Cardiac septum (tissue), 1 donor: ENCODE results near the gene MXRA8. TPM values are rescaled to one million over a fixed set of nuclear protein-coding genes. Genes with fewer than 3 reads are reported as not detected.

Experiments used
- DNase-seq: peaks from one replicate; pipeline ENCODE4 v3.0.0-alpha.2; 2020; ENCODE audit warnings: low spot score
- intact Hi-C: fragments of 100-400 bp; cut with DNase I; formaldehyde crosslinking; loops from one replicate; pipeline ENCODE4 v1.14.0; 2022
- total RNA-seq: library from RNA; stranded (reverse); fragmentation: NEBNext Ultra II Directional; extraction: Animal tissue kit (Norgen Biotek cat#: 25700); gene quantifications from one replicate; pipeline ENCODE4 v1.2.1, GENCODE V29; 2021
- donor health status: DM: no; HTN: no; CAD: no.

Gene MXRA8
- total RNA-seq, 1 donor from 2014 or later: 30.5 TPM

DNA sequence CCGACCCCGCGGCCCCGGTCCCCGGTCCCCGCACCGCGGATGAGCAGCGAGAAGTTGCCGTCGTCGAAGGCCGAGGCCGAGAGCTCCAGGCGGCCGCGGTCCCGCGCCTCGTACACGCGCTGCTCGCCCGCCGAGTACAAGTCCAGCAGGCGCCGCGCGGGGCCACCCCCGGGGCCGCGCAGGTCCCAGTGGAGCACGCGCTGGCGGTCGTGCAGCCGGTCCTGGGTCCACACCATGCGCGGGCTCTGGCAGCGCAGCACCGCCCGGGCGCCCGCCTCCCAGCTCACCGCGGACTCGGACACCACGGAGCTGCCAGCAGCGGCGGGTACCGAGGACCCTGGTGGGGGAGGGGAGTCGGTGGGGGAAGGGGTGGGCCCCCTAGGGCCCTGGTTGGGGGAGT lies 2.9 kb downstream of the MXRA8 start:
- intact Hi-C loops: loop anchor here (5.0 kb wide), 1 partner anchor 77 kb away; no protein-coding TSS in a partner anchor
- no peak for DNase-seq

- intact Hi-C loops: loop anchor here (5.0 kb wide), 1 partner anchor 78 kb away; no protein-coding TSS in a partner anchor
- no peak for DNase-seq
Observed at GRCh38 chr1:1354271-1355247, 3.8 kb downstream of the MXRA8 start.

DNA sequence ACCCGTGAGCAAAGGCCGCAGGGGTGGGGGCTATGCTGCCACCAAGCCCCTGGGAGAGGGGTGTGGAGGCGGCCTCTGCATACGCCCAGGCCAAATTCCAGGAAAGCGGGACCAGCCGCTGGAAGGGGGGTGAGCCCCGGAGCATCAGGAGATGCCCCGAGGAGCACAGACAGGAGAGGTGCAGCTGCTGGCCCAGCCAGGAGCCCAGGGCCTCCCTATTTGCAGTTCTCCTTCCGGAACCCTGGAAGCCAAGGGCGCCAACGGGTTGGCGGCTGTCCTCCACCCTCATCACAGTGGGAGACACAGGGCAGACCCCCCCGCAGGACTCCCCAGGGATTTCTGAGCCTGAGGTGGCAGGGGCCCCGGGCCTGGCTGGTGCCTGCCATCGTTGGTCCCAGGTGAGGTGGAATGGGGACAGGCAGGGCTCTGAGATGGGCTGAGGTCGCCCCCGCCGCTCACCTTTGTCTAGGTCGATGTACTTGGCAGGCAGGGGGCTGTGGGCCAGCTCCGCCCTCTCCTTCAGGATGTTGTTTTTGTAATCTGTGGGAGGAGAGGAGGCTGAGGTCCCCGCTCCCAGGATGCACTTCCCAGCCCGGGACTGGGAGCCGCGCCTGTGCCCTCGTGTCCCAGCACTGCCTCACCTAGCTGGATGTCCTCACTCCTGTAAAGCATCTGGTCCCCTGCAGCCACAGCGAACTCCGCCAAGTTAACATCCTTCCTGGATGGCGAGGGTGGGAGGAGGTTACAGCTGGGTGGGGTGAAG lies 4.8 kb downstream of the MXRA8 start:
- DNase-seq: no peak
- intact Hi-C loops: no loop called here

DNA sequence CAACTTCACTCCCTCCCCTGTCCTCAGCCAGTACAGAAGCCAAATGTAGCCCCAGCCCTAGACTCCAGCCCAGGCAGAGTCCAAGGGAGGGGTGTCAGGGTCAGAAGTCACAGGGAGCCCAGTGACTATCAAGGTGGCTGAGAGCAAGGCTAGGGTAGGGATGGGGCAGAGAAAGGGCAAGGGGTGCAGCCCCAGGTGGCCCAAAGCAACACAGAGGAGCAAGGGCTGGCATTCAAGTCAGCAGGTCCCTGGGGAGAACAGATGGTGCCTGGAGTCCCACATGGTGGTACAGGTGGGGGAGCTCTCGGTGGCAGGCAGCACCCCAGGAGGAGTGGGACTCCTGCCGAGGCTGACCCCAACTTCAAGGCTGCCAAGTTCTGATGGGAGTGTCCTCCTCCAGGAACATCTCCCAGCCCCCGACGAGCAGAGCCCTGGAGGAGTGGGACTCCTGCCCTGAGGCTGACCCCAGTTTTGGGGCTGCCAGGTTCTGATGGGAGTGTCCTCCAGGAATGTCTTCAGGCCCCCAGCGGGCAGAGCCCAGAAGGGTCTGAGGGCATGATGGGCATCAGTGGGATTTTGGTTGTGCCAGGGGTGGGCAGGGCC lies 5.5 kb downstream of the MXRA8 start:
- intact Hi-C loops: no loop called here

DNA sequence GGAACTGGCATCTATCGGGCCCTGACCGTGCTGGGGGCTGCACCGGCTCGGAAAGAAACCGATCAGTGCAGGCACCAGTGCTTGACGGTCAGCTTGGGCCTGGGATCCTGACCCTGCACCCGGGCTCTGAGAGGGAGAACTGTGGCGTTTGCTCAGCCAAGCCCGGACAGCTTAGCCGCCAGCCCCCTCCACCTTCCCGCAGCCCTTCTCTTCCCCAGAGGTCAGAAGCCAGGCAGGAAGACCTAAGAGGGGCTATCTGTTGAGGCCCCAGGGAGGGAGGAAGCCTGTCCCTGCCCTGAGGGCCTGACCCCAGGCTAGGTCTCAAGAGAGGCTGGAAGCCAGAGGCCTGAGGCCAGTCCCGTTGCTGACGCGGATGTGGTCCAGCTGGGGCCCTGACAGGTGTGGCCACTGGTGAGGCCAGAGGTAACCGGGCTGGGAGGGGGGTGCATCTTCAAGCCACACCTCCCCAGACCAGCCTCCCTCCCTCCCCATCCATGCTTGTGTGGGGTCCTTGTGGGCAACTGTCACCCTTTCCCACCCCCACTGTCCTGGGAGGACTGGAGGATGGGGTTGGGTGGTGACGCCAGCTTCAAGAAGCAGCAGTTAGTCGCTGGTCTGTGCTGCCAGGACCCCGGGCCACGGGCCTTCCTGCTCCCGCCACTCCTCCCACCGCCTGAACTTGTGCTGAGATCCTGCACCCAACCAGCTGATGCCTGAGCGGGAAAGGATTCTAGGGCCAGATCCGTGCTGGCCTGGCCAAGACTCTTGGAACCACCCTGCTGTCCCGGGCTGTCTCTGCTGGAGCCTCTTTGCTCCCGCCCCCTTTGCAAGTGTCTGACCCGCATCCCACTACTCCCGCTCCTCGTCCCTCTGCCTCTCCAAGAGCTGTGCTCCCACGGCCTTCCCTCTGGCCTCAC lies 6.6 kb downstream of the MXRA8 start:
- intact Hi-C loops: no loop called here
- no peak for DNase-seq

More for the DNA sequence above, 5.5 kb downstream of the MXRA8 start:
- no peak for DNase-seq

GRCh38 chr1:1349256-1350012 lies 8.9 kb downstream of the MXRA8 start, which contains the start of gene DVL1:
Gene DVL1, minus strand, starts transcription at chr1:1349418. Its CDS starts 353 bp downstream, at chr1:1349065.
- intact Hi-C loops: loop anchor here (2.0 kb wide), 2 partner anchors 25 to 41 kb away; partner anchors contain the start of genes AURKAIP1 and PUSL1
- no peak for DNase-seq

- DNase-seq: no peak
- intact Hi-C loops: loop anchor here (2.0 kb wide), 2 partner anchors 26 to 40 kb away; partner anchors contain the start of genes AURKAIP1 and PUSL1
Observed at GRCh38 chr1:1348420-1349255, 9.7 kb downstream of the MXRA8 start.

- intact Hi-C loops: loop anchor here (2.0 kb wide), 3 partner anchors 23 to 39 kb away; partner anchors contain the start of genes AURKAIP1, CPTP, INTS11 and PUSL1
- no peak for DNase-seq
Observed at GRCh38 chr1:1347663-1348419, 10.5 kb downstream of the MXRA8 start.

GRCh38 chr1:1347026-1347595 lies 11.2 kb downstream of the MXRA8 start:
- no peak for DNase-seq
- intact Hi-C loops: loop anchor here (2.0 kb wide), 1 partner anchor 22 kb away; the partner anchor contains the start of genes CPTP and INTS11

DNA sequence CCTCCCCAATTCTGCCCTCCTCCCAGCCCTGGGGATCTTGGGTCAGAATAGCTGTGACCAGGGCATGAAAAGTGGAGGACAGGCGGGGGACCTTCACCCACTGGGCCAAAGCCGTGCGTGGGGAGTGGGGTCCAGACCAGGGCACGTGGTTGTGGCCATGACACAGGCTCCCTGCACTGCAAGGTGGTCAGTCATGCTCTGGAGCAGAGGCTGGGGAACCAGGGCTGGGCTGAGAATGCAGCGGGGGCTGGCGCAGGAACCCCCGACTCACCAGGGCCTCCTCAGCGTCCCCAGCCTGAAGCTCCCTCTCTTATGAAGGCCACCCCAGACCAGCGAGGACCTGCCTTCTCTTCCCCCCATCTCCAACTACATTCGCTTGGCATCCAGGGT lies 11.9 kb downstream of the MXRA8 start:
- no peak for DNase-seq

GRCh38 chr1:1345860-1346500 lies 12.4 kb downstream of the MXRA8 start:
- intact Hi-C loops: loop anchor here (2.0 kb wide), 1 partner anchor 21 kb away; the partner anchor contains the start of genes CPTP and INTS11
- DNase-seq: no peak

More for the DNA sequence above, 11.9 kb downstream of the MXRA8 start:
- intact Hi-C loops: loop anchor here (2.0 kb wide), 1 partner anchor 22 kb away; the partner anchor contains the start of genes CPTP and INTS11

GRCh38 chr1:1345384-1345783 lies 13.0 kb downstream of the MXRA8 start:
- intact Hi-C loops: no loop called here
- no peak for DNase-seq

GRCh38 chr1:1344655-1345361 lies 13.5 kb downstream of the MXRA8 start:
- DNase-seq: no peak
- intact Hi-C loops: no loop called here

- no peak for DNase-seq
- intact Hi-C loops: no loop called here
Observed at GRCh38 chr1:1343811-1344421, 14.4 kb downstream of the MXRA8 start.
